WERI-Rb-1 (cell line): ENCODE data around the gene DOK7.

Experiments
- DNase-seq: peaks from one replicate; pipeline ENCODE4 v3.0.0-alpha.2; 2020
- H3K27ac ChIP-seq: fragments of 250-450 bp; sonication (Bioruptor Pico); 2 replicates; pipeline ENCODE4 v1.5.1; 2020; ENCODE audit warnings: mild to moderate bottlenecking, moderate library complexity
- H3K27me3 ChIP-seq: fragments of 250-450 bp; sonication (Bioruptor Pico); 2 replicates; pipeline ENCODE4 v1.5.1; 2021; ENCODE audit warnings: mild to moderate bottlenecking, low read depth, moderate library complexity; ENCODE audit not compliant: insufficient read depth, severe bottlenecking
- H3K36me3 ChIP-seq: fragments of 250-450 bp; sonication (Bioruptor Pico); 2 replicates; pipeline ENCODE4 v1.5.1; 2020; ENCODE audit warnings: mild to moderate bottlenecking, moderate library complexity
- H3K4me3 ChIP-seq: 2 replicates; pipeline ENCODE4 v1.5.1; 2011; ENCODE audit warnings: low read depth, mild to moderate bottlenecking, control low read depth, low read length
- H3K9me3 ChIP-seq: fragments of 250-450 bp; sonication (Bioruptor Pico); 2 replicates; pipeline ENCODE4 v1.5.1; 2021; ENCODE audit warnings: mild to moderate bottlenecking, moderate library complexity; ENCODE audit not compliant: severe bottlenecking
- TF ChIP-seq, protein P1 (sequence below): IDR thresholded peaks from 2 replicates; pipeline ENCODE4 v1.5.1; 2011; ENCODE audit warnings: low read depth, mild to moderate bottlenecking, control low read depth, inconsistent platforms, low read length

DOK7 gene

DNA sequence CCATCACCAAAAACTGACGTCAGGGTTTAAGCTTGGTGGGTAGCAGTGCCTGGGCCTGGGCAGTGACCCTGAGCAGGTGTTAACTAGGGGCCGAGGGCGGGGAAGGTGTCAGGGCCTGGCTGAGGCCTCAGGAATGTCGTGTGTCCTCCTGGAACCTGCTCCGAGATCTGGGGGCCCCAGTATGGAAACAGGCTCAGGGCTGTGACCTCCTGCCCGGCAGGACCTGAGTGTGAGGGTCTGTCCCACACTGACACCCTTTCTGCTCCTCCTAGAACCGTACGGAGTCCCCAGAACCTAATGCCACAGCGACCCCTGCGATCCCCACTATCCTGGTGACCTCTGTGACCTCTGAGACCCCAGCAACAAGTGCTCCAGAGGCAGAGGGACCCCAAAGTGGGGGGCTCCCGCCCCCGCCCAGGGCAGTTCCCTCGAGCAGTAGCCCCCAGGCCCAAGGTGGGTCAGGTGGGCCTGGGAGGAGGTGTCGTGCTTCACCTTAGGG lies 20.6 kb upstream of the DOK7 start:
- TF ChIP-seq, protein P1, sequence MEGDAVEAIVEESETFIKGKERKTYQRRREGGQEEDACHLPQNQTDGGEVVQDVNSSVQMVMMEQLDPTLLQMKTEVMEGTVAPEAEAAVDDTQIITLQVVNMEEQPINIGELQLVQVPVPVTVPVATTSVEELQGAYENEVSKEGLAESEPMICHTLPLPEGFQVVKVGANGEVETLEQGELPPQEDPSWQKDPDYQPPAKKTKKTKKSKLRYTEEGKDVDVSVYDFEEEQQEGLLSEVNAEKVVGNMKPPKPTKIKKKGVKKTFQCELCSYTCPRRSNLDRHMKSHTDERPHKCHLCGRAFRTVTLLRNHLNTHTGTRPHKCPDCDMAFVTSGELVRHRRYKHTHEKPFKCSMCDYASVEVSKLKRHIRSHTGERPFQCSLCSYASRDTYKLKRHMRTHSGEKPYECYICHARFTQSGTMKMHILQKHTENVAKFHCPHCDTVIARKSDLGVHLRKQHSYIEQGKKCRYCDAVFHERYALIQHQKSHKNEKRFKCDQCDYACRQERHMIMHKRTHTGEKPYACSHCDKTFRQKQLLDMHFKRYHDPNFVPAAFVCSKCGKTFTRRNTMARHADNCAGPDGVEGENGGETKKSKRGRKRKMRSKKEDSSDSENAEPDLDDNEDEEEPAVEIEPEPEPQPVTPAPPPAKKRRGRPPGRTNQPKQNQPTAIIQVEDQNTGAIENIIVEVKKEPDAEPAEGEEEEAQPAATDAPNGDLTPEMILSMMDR, result no peak
- H3K27me3 ChIP-seq, result no peaks in the 10 kb centered on the region

GRCh38 chr4:3442959-3443749 lies 20.0 kb upstream of the DOK7 start:
- H3K27ac ChIP-seq, result no peak overlapping the region
- no peak overlapping the region for H3K4me3 ChIP-seq
- H3K36me3 ChIP-seq, result no peaks in the 10 kb centered on the region
- no peaks in the 10 kb centered on the region for H3K27me3 ChIP-seq
- TF ChIP-seq, protein P1, result peak; percentile 99
- no peaks in the 10 kb centered on the region for H3K9me3 ChIP-seq
- peak; percentile 50 for DNase-seq

More for the DNA sequence above, 20.6 kb upstream of the DOK7 start:
- no peaks in the 10 kb centered on the region for H3K9me3 ChIP-seq
- no peak overlapping the region for H3K27ac ChIP-seq
- DNase-seq, result no peak
- H3K4me3 ChIP-seq, result no peak overlapping the region
- H3K36me3 ChIP-seq, result no peaks in the 10 kb centered on the region

DNA sequence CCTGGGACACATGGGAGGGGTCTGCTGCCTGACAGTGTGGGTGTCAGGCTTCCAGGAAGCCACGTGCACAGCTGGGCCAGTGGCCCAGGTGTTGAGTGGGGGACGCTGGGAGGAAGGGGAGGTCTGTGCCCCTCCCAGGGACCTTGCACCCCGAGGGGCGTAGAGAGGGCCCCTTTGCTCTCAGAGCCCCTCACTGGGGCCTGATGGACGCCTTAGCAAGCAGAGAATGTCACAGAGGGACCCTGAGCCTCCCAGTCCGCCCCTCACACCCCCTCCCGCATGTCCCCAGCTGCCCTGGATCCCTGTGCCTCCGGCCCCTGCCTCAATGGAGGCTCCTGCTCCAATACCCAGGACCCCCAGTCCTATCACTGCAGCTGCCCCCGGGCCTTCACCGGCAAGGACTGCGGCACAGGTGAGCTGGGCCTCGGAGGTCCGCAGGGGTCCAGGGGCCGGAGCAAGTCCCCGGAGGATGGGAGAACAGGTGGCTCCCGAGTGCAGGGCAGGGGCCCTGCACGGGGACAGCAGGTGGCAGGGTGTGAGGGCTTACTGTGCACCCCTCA lies 19.3 kb upstream of the DOK7 start:
- H3K36me3 ChIP-seq, result no peaks in the 10 kb centered on the region
- no peak for DNase-seq
- no peak overlapping the region for H3K27ac ChIP-seq
- TF ChIP-seq, protein P1, result no peak
- H3K9me3 ChIP-seq, result no peaks in the 10 kb centered on the region
- no peak overlapping the region for H3K4me3 ChIP-seq
- H3K27me3 ChIP-seq, result no peaks in the 10 kb centered on the region

DNA sequence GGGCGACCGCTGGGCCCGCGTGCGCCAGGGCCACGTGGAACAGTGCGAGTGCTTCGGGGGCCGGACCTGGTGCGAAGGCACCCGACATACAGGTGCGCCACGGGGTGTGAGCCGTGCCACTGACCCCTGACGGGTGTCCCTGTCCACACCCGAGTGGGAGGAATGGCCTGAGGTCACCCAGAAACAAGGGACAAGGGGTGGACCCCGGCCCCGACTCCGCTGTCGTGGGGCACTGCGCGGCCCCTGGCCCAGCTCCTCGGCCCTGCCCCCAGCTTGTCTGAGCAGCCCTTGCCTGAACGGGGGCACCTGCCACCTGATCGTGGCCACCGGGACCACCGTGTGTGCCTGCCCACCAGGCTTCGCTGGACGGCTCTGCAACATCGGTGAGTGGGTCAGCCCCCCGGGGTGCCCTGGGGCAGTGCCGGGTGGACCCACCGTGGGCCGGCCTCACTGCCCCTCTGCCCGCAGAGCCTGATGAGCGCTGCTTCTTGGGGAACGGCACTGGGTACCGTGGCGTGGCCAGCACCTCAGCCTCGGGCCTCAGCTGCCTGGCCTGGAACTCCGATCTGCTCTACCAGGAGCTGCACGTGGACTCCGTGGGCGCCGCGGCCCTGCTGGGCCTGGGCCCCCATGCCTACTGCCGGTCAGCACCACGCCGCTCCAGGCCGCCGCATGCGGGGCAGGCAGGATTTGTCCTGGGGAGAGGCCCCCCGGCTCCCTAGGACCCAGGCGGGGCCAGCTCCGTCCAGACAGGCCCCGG lies 18.6 kb upstream of the DOK7 start:
- no peak overlapping the region for H3K27ac ChIP-seq
- no peaks in the 10 kb centered on the region for H3K27me3 ChIP-seq
- no peaks in the 10 kb centered on the region for H3K9me3 ChIP-seq
- H3K4me3 ChIP-seq, result no peak overlapping the region
- TF ChIP-seq, protein P1, result no peak
- H3K36me3 ChIP-seq, result no peaks in the 10 kb centered on the region
- DNase-seq, result no peak

DNA sequence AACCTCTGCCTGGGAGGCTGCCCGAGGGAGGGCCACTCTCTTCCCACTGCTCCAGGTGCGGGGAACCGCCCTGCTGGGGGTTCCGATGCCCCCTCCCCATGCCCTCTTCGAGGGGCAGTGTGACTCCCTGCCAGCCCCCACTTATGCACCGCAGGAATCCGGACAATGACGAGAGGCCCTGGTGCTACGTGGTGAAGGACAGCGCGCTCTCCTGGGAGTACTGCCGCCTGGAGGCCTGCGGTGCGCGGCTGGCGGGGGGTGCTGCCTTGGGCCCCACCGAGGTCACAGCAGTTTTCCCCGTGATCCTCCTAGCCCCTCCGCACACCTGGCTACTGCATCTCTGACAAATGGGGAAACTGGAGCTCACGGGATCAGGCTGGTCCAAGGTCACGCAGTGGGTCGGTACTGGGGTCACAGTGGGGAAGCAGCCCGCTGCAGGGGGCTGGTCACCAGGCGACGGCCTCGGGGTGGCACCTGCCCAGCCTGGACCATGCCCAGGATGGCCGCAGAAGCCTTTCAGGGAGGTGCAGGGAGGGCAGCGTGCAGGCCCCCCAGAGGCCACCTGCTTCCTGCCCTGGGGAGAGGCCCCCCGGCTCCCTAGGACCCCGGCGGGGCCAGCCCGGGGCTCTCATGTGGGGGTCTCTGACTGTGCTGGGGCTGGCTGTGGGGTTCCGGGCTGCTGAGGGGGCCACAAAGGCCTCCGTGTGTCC lies 17.8 kb upstream of the DOK7 start:
- TF ChIP-seq, protein P1, result no peak
- Histone ChIP-seq H3K4me3 (no peak overlapping the region), H3K27ac (no peak overlapping the region), H3K27me3 (no peaks in the 10 kb centered on the region), H3K9me3 (no peaks in the 10 kb centered on the region), H3K36me3 (no peaks in the 10 kb centered on the region)
- no peak for DNase-seq
